GM12873 (cell line): Measurements from ENCODE around the gene ATRIP.

Source experiments
- CTCF ChIP-seq: IDR thresholded peaks from 2 replicates; pipeline ENCODE4 v1.5.1; 2012; ENCODE audit warnings: low read depth, mild to moderate bottlenecking, moderate library complexity, low read length, control low read depth; ENCODE audit not compliant: insufficient read depth; ENCODE audit errors: missing control alignments

Gene ATRIP

DNA sequence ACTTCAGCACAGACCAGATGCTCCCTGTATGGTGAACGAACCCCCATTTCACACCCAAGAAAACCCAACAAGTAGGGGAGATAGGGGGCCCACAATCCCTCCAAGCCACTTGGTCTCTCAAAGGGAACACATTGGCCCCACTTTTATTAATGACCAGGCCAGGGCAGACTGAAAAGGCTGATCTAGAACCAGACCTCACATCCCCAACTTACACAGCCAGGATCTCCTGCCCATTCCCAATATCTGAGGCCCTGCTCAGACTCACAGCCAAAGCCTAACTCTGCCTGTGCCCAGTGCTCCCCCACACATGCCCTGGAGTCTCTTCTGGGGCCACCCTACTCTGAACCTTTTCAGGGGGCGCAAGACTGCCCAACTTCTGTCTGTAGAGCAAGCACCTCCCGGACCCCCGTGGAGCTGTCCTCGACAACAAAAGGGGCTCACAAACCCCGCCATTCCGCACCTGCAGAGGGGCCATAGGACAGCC lies 18.4 kb upstream of the ATRIP start:
- TF ChIP-seq CTCF = no peak

- no peak for TF ChIP-seq CTCF
These were observed 17.8 kb upstream of the ATRIP start for GRCh38 chr3:48428572-48429316.

DNA sequence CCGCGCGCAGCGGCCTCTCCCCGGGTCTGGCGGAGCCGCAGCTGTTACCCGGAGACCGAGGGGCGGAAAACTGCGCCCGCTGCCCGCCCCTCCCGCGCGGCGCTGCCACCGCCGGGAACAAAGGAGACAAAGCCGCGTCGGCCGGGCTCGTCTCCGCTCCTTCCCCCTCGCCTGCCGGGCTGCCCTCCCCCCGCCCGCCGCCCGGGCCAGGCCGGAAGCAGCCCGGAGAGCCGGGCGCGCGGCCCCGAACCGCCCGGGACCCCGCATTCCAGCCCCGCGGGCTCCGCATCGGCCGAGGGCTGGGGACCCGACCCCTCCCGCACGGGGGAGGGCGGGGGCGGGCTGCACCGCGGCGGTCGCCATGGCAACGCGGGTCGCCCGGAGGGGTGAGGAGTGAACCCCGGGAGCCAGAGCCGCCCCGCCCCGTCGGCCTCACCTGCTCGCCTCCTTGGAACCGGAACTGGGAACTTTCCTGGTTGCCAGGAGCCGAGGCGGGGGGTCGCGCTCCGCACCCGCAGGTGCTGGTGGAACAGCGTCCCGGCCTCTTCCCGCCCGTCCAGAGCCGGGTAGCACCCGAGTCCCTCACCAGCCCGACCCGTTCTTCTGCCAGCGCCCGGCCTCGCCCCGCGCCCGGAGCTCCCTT lies 17.1 kb upstream of the ATRIP start:
- no peak for TF ChIP-seq CTCF

DNA sequence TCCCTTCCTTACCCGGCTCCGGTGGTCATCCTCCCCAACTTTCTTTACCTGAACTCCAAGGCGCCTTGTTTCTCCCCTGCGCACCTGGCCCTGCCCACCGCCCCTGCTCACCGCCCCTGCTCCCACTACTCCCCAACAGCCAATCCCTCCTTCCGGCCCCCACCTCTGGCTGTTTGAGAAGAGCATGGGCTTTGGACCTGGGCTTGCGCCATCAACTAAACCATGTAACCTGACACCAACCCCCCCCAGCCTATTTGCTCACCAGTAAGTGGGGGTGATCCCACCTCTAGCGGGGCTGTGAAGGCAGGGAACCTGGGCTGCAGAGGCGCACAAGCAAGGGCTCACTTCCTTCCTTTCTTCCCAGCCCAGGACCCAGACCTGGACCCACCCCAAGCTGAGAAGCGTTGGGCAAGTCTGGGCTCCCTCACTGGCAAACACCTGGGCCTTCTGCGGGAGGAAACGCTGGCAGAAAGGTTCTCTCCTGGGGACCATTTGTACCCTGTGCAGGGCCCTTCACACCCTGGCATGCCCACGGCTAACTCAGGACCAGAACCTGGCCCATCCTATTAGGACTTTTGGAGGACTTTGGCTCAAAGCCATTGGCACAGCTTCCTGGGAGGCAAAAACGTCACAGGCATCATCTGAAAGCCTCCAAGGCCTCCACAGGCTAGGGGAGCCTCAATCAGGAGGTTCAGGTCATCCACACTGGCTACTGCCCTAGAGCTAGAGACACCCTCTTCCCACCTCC lies 16.4 kb upstream of the ATRIP start, which contains the start of gene PLXNB1:
TSS of gene PLXNB1 (minus strand) at position 127 of the 748 bp plus-strand sequence. CDS start 5,475 bp downstream, outside the sequence.
- TF ChIP-seq CTCF = no peak

GRCh38 chr3:48430708-48431101 lies 15.8 kb upstream of the ATRIP start:
- no peak for TF ChIP-seq CTCF

DNA sequence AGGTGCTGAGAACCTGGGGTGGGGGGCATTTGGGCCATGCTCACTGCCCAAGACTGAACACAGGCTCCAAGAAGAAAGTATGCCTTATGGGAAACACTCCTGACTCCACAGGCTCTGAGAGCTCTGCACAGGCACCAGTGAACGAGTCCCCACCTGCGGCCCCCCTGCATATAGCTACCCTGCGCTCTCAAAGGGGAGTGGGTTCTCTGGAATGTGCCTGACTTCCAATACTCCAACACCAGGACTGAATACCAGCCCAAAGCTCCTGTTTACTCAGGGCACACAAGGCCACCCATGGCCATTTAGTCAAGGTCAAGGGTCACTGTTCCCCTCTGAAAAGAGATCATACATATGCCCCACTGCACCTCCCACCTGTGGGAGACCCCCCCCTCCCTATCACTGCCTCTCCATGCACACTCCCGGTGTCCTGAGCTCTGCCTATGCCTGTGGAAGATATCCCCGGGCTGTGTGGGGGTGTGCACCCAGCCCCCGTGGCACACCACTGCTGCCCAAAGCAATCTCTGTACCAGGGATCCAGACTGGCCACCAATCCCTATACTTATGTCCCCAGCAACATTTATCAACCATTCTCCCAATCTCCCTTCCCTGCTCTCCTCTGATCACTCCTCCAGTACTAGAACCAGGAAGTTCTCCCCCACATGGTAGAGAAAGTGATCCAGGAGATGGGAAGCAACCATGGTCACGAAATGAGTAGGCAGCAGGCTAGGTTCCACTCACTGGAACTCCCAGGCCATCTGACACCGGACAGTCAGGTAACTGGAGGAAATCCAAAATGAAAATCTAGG lies 15.1 kb upstream of the ATRIP start:
- TF ChIP-seq CTCF = no peak
